DOHH2 (cell line): ENCODE results near the gene DNAI7.

Experiments
- CTCF ChIP-seq: fragments of 200-600 bp; sonication (generic); IDR thresholded peaks from one replicate; pipeline ENCODE4 v1.5.1; 2014; ENCODE audit warnings: antibody characterized with exemption, mild to moderate bottlenecking, low read depth, low read length; ENCODE audit not compliant: poor library complexity, severe bottlenecking
- EZH2phosphoT487 ChIP-seq: fragments of 200-600 bp; sonication (generic); IDR thresholded peaks from 2 replicates; pipeline ENCODE4 v1.6.1; 2017; ENCODE audit warnings: borderline replicate concordance, mild to moderate bottlenecking, antibody characterized with exemption, low read length, moderate library complexity, mixed read lengths

- no peak for TF ChIP-seq EZH2phosphoT487
- no peak for TF ChIP-seq CTCF
Measured at GRCh38 chr12:25113651-25114050, 81.3 kb downstream of the DNAI7 start.
